Activated B cell treated with CpG ODN at 0.5 μM for 24 hours (primary cell): Measurements from ENCODE around the gene DUSP2. TPM values are rescaled to one million over a fixed set of nuclear protein-coding genes. Genes with fewer than 3 reads are reported as not detected.
A peak's percentile ranks its signal among the peaks of the same experiment; 100 is the strongest.

Source experiments
- ATAC-seq: fragments of 200-7000 bp; cut with Tn5 transposase; one replicate; pipeline ENCODE4 v1.10.0; 2021; ENCODE audit warnings: low read depth, mild to moderate bottlenecking, moderate library complexity
- CTCF ChIA-PET: fragments of 350-600 bp; sonication (Branson Sonifier 250); formaldehyde crosslinking; loops from one replicate; lab custom pipeline; 2021; ENCODE audit warnings: antibody characterized with exemption; lab: Charles Lee
- POLR2A ChIA-PET: fragments of 350-600 bp; sonication (Branson Sonifier 250); formaldehyde crosslinking; loops from one replicate; lab custom pipeline; 2021; ENCODE audit warnings: antibody characterized with exemption; lab: Charles Lee
- DNase-seq: peaks from one replicate; pipeline ENCODE4 v3.0.0; 2022
- H3K27ac Mint-ChIP-seq: one replicate; pipeline ENCODE4 v1.8.0; 2020; ENCODE audit warnings: mixed read lengths
- H3K27me3 Mint-ChIP-seq: one replicate; pipeline ENCODE4 v1.8.0; 2021; ENCODE audit warnings: mixed read lengths
- H3K36me3 Mint-ChIP-seq: one replicate; pipeline ENCODE4 v1.8.0; 2021; ENCODE audit warnings: low read depth, mixed read lengths
- H3K4me1 Mint-ChIP-seq: one replicate; pipeline ENCODE4 v1.8.0; 2021; ENCODE audit warnings: mixed read lengths
- H3K4me3 Mint-ChIP-seq: one replicate; pipeline ENCODE4 v1.8.0; 2020; ENCODE audit warnings: mild to moderate bottlenecking, mixed read lengths
- H3K9me3 Mint-ChIP-seq: one replicate; pipeline ENCODE4 v1.8.0; 2020; ENCODE audit warnings: mixed read lengths
- intact Hi-C: fragments of 100-400 bp; cut with micrococcal nuclease; formaldehyde crosslinking; loops from one replicate; pipeline ENCODE4 v1.15.1; 2024
- total RNA-seq: library from RNA; stranded (reverse); gene quantifications from 2 replicates; pipeline ENCODE4 v1.2.3, GENCODE V29; 2022
- TF ChIP-seq, protein P1 (sequence below): fragments of 200-600 bp; IDR thresholded peaks from one replicate; pipeline ENCODE4 v1.8.0; 2022; ENCODE audit warnings: antibody characterized with exemption, mild to moderate bottlenecking

The DUSP2 gene
- total RNA-seq, 1 donor from 2014 or later: 118 TPM

GRCh38 chr2:96108541-96109360 is 36.5 kb downstream of the DUSP2 start:
- CTCF ChIA-PET: interaction anchor here (0.8 kb wide), 1 partner anchor 8 kb away, joined by 3 read pairs; no protein-coding TSS in a partner anchor
- no peak overlapping the region for H3K4me3 Mint-ChIP-seq
- DNase-seq (peak; percentile 5), ATAC-seq (no peak)
- TF ChIP-seq, protein P1, sequence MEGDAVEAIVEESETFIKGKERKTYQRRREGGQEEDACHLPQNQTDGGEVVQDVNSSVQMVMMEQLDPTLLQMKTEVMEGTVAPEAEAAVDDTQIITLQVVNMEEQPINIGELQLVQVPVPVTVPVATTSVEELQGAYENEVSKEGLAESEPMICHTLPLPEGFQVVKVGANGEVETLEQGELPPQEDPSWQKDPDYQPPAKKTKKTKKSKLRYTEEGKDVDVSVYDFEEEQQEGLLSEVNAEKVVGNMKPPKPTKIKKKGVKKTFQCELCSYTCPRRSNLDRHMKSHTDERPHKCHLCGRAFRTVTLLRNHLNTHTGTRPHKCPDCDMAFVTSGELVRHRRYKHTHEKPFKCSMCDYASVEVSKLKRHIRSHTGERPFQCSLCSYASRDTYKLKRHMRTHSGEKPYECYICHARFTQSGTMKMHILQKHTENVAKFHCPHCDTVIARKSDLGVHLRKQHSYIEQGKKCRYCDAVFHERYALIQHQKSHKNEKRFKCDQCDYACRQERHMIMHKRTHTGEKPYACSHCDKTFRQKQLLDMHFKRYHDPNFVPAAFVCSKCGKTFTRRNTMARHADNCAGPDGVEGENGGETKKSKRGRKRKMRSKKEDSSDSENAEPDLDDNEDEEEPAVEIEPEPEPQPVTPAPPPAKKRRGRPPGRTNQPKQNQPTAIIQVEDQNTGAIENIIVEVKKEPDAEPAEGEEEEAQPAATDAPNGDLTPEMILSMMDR: no peak
- H3K4me1 Mint-ChIP-seq: peaks cover under 1% of the 10 kb centered on the region
- peaks cover 3% of the 10 kb centered on the region for H3K27me3 Mint-ChIP-seq
- no peak overlapping the region for H3K27ac Mint-ChIP-seq
- intact Hi-C loops: no loop called here
- POLR2A ChIA-PET: no interaction called here
- H3K9me3 Mint-ChIP-seq: peaks cover 9% of the 10 kb centered on the region
- peaks cover 2% of the 10 kb centered on the region for H3K36me3 Mint-ChIP-seq

DNA sequence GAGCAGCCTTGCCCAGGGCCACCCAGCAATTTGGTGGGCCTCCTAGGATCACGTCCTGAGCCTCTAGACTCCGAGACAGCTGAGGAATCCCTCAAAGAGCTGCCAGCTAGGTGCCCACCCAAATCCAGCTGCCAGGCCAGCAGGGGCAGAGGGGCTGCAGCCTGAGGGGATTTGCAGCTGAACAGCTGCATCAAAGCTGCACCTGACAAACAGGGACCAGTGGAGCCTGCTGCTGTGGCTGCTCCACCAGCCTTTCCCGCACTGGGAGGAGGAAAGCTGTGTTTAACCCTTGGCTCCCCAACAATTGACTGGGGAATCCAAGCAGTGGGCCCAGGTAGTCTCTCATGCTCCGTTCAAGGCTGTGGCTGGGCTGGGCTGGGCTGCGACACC is 37.1 kb downstream of the DUSP2 start:
- peaks cover 2% of the 10 kb centered on the region for H3K4me1 Mint-ChIP-seq
- H3K4me3 Mint-ChIP-seq: no peak overlapping the region
- ATAC-seq (no peak), DNase-seq (peak; percentile 2)
- H3K9me3 Mint-ChIP-seq: peaks cover 9% of the 10 kb centered on the region
- H3K36me3 Mint-ChIP-seq: peaks cover 2% of the 10 kb centered on the region
- peaks cover 3% of the 10 kb centered on the region for H3K27me3 Mint-ChIP-seq
- CTCF ChIA-PET: interaction anchor here (0.8 kb wide), 1 partner anchor 9 kb away, joined by 3 read pairs; no protein-coding TSS in a partner anchor
- TF ChIP-seq, protein P1: no peak
- H3K27ac Mint-ChIP-seq: no peak overlapping the region
- POLR2A ChIA-PET: no interaction called here
- intact Hi-C loops: no loop called here

- TF ChIP-seq, protein P1: no peak
- DNase-seq (peak; percentile 2), ATAC-seq (no peak)
- Mint-ChIP-seq H3K4me1 (peaks cover 2% of the 10 kb centered on the region), H3K4me3 (no peak overlapping the region), H3K27ac (no peak overlapping the region), H3K9me3 (peaks cover 9% of the 10 kb centered on the region), H3K36me3 (peaks cover 2% of the 10 kb centered on the region), H3K27me3 (peaks cover 3% of the 10 kb centered on the region)
- ChIA-PET CTCF (no interaction called here), POLR2A (no interaction called here)
- intact Hi-C loops: no loop called here
These were observed 37.6 kb downstream of the DUSP2 start for GRCh38 chr2:96107708-96108065.

DNA sequence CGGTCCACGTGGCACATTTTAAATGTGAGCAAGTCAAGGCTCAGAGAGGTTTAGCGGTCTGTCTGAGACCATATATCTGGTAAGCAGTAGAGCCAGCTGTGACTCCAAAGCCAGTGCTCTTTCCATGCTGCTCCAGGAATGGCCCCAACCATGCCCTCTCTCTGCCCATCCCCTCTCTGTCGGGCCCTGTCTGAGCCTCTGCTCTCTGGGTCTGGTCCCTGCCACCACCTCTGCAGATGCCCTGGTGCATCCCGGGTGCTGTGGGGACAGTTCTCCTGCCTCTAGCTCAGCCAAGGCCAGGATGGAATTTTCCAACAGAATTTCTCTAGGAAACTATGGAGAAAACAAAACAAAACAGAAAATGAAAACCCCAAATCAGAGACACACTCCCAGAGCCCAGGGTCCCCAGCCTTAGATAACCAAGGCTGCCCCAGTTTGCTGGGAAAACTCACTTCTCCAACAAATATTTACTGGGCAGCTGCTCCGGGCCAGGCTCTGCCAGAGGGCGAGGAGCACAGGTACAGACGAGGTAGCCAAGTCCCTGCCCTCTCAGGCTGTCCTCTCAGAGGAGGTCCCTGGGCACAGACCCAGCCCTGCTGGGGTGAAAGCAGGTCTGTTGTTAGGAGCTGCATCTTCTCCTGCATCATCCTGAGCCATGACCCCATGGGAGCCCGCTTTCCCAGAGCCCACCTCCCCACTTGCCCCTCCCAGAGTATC is 38.1 kb downstream of the DUSP2 start:
- CTCF ChIA-PET: no interaction called here
- TF ChIP-seq, protein P1: no peak
- Mint-ChIP-seq H3K4me1 (peaks cover 2% of the 10 kb centered on the region), H3K4me3 (no peak overlapping the region), H3K36me3 (peaks cover 2% of the 10 kb centered on the region), H3K9me3 (peaks cover 9% of the 10 kb centered on the region), H3K27ac (no peak overlapping the region), H3K27me3 (peaks cover 3% of the 10 kb centered on the region)
- no peak for DNase-seq
- intact Hi-C loops: no loop called here
- POLR2A ChIA-PET: no interaction called here
- ATAC-seq: no peak
